ENCODE results near the gene LYRM9.

DNA sequence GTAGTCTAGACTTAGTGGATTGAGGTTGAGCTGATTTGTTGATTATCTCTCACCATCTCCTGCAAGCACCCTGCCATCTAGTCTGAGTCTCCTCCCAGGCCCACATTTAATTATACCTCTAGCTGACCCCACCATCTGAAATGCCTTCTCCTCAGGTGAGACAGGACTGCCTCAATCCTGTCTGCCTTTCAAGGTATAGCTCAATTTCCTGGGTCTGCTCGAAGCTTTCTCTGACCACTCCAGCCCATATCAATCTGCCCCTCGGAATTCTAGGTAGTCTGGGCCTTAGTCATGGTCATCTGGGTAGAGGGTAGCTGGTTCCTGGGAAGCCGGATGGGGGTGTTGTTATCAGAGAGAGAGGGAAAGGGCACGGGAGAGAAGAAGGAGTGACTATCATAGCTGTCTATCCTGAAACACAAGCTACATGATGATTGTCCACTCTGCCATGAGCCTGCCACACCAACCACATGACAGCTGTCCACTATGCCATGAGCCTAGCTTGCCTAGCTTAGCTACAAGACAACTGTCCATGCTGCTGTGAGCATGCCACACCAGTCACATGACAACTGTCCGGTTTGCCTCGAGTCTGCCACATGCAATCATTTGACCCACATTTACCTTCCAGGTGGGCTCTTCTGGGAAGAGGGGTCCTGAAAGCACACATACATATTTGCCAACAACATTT, 34.4 kb downstream of the LYRM9 start:
- TF ChIP-seq, protein P1, sequence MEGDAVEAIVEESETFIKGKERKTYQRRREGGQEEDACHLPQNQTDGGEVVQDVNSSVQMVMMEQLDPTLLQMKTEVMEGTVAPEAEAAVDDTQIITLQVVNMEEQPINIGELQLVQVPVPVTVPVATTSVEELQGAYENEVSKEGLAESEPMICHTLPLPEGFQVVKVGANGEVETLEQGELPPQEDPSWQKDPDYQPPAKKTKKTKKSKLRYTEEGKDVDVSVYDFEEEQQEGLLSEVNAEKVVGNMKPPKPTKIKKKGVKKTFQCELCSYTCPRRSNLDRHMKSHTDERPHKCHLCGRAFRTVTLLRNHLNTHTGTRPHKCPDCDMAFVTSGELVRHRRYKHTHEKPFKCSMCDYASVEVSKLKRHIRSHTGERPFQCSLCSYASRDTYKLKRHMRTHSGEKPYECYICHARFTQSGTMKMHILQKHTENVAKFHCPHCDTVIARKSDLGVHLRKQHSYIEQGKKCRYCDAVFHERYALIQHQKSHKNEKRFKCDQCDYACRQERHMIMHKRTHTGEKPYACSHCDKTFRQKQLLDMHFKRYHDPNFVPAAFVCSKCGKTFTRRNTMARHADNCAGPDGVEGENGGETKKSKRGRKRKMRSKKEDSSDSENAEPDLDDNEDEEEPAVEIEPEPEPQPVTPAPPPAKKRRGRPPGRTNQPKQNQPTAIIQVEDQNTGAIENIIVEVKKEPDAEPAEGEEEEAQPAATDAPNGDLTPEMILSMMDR (IDR thresholded peaks at IDR 0.05; ENCODE audit: insufficient read depth, low read depth, low read length): no peak
- no peak for TF ChIP-seq EZH2 (IDR thresholded peaks at IDR 0.05; ENCODE audit: insufficient read depth, low read length)
